Osteocyte (in vitro differentiated cells): ENCODE measurements around the gene ZBTB4. TPM values are rescaled to one million over a fixed set of nuclear protein-coding genes. Genes with fewer than 3 reads are reported as not detected.

ENCODE experiments used
- DNase-seq: peaks from one replicate; pipeline ENCODE4 v3.0.0; 2021; ENCODE audit warnings: mixed read lengths; ENCODE audit not compliant: unreplicated experiment; ENCODE audit errors: extremely low spot score
- H3K27ac Mint-ChIP-seq: one replicate; pipeline ENCODE4 v1.8.0; 2021; ENCODE audit warnings: mild to moderate bottlenecking, mixed read lengths; ENCODE audit not compliant: unreplicated experiment
- H3K27me3 Mint-ChIP-seq: one replicate; pipeline ENCODE4 v1.8.0; 2021; ENCODE audit warnings: mixed read lengths; ENCODE audit not compliant: unreplicated experiment
- H3K36me3 Mint-ChIP-seq: one replicate; pipeline ENCODE4 v1.8.0; 2021; ENCODE audit warnings: mixed read lengths; ENCODE audit not compliant: unreplicated experiment
- H3K4me1 Mint-ChIP-seq: one replicate; pipeline ENCODE4 v1.8.0; 2021; ENCODE audit warnings: mixed read lengths; ENCODE audit not compliant: unreplicated experiment
- H3K4me3 Mint-ChIP-seq: one replicate; pipeline ENCODE4 v1.8.0; 2021; ENCODE audit warnings: mild to moderate bottlenecking, moderate library complexity, mixed read lengths; ENCODE audit not compliant: unreplicated experiment
- H3K9me3 Mint-ChIP-seq: one replicate; pipeline ENCODE4 v1.8.0; 2021; ENCODE audit warnings: mixed read lengths; ENCODE audit not compliant: unreplicated experiment
- total RNA-seq: library from RNA; stranded (reverse); gene quantifications from 2 replicates; pipeline ENCODE4 v1.2.1, GENCODE V29; 2021
- TF ChIP-seq, protein P1 (sequence below): fragments of 200-600 bp; sonication (generic); IDR thresholded peaks from 2 replicates; pipeline ENCODE4 v1.5.0; 2021; ENCODE audit warnings: antibody characterized with exemption, mild to moderate bottlenecking, moderate library complexity

Gene ZBTB4
- total RNA-seq, 1 donor from 2014 or later: 49.7 TPM

DNA sequence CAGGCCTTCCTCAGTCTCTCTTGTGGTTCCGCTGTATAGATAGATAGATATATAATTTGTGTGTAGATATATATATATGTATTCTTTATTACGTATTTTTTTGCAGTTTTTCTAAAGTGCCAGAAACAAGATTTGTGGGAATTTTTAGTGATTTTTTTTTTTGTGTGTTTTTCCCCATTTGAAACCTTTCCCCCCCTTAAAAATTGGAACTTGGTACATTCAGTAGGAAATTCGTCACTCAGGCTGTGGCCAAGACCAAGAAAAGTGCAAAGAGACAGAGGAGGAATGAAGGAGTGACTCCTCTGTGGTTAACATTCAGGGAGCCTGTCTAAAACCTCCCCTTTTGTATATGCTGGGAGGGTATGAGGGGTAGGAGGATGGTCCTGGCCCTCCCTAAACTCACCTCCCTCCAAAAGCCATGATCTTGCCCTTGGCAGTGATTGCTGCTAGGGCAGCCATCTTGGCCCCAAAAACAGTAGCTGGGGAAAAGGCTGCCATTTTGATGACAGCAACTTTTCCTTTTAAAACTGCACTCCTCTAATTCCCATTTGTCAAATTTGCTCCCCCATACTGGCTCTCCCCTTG, 19.4 kb downstream of the ZBTB4 start:
- Mint-ChIP-seq H3K4me3 (no peak overlapping the region), H3K4me1 (peaks cover 15% of the 10 kb centered on the region), H3K36me3 (peaks cover 10% of the 10 kb centered on the region), H3K27me3 (no peaks in the 10 kb centered on the region), H3K27ac (no peak overlapping the region), H3K9me3 (no peaks in the 10 kb centered on the region)
- TF ChIP-seq, protein P1, sequence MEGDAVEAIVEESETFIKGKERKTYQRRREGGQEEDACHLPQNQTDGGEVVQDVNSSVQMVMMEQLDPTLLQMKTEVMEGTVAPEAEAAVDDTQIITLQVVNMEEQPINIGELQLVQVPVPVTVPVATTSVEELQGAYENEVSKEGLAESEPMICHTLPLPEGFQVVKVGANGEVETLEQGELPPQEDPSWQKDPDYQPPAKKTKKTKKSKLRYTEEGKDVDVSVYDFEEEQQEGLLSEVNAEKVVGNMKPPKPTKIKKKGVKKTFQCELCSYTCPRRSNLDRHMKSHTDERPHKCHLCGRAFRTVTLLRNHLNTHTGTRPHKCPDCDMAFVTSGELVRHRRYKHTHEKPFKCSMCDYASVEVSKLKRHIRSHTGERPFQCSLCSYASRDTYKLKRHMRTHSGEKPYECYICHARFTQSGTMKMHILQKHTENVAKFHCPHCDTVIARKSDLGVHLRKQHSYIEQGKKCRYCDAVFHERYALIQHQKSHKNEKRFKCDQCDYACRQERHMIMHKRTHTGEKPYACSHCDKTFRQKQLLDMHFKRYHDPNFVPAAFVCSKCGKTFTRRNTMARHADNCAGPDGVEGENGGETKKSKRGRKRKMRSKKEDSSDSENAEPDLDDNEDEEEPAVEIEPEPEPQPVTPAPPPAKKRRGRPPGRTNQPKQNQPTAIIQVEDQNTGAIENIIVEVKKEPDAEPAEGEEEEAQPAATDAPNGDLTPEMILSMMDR: no peak
- no peak for DNase-seq

DNA sequence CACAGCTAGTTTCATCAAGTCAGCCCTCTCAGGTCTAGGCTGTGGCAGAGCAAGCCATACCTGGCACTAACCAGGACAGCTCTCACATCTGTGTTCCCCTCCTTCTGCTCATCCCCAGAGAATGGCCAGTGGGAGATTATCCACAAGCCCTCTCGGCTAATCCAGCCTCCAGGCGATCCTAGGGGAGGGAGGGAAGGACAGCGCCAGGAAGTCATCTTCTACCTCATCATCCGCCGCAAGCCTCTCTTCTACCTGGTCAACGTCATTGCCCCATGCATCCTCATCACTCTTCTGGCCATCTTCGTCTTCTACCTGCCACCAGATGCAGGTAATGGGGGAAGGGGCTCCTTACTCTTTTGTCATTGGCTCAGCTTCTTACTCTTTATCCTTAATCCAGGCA, 31.0 kb downstream of the ZBTB4 start:
- TF ChIP-seq, protein P1: no peak
- no peaks in the 10 kb centered on the region for H3K9me3 Mint-ChIP-seq
- H3K27me3 Mint-ChIP-seq: peaks cover 23% of the 10 kb centered on the region
- peaks cover 14% of the 10 kb centered on the region for H3K4me1 Mint-ChIP-seq
- no peak overlapping the region for H3K27ac Mint-ChIP-seq
- H3K4me3 Mint-ChIP-seq: no peak overlapping the region
- no peak for DNase-seq
- no peaks in the 10 kb centered on the region for H3K36me3 Mint-ChIP-seq

DNA sequence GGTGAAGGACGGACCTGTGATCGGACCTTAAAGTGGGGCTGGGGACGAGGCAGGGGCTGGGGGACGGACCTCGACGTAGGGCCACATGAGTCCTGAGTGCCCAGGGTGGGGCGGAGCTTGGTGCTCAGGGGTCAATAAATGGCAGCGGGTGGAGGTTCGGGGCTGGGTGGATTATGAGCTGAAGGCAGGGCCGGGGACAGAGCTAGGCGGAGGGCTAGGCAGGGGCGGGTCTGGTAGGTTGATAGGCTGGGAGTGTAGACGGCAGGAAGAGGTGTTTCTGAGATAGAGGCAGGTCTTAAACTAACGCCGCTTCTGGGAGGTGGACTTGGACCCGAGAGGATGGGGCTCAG, 33.8 kb downstream of the ZBTB4 start:
- Mint-ChIP-seq H3K27ac (peak overlapping the region; percentile 44), H3K27me3 (peaks cover 34% of the 10 kb centered on the region), H3K4me3 (peak overlapping the region; percentile 68), H3K4me1 (peaks cover 17% of the 10 kb centered on the region), H3K36me3 (no peaks in the 10 kb centered on the region), H3K9me3 (no peaks in the 10 kb centered on the region)
- TF ChIP-seq, protein P1: no peak
- no peak for DNase-seq

DNA sequence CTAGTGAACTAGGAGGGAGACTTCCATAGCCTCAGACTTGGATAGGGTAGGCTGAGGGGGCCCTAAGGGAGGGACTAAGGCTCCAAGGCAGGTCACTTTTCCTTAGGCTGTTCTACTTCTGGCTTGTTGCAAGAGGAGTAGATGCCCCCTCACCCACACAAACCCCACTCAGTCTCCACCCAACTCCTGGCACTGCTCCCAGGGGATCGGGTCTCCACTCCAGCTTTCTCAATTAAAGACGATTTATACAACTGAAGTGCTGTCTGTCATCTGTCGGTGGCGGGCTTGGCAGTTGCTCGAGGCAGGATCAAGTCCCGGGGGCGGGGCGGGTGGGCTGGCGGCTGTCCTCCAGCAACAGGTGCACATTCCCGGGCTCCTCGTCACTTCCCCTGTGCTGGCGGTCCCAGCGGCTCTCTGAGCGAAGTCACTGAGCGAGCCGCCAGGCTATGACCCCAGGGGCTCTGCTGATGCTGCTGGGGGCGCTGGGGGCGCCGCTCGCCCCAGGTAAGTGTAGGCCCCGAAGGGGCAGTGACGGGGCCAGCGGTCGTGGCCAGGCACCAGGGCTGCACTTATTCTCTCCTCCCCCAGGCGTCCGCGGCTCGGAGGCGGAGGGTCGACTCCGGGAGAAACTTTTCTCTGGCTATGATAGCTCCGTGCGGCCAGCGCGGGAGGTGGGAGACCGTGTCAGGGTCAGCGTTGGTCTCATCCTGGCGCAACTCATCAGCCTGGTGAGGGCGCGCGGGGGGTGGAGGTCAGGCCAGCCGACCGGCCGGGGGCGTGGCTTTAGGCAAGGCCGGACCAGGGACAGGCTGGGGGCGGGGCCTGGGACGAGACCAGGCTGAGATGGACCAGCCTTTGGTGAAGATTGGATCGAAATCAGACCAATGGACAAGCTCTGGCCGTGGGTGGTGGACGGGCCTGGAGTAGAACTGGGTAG, 34.5 kb downstream of the ZBTB4 start, which contains the start of gene CHRNB1:
Gene CHRNB1 (plus strand): TSS at position 380 of the 937 bp plus-strand sequence. CDS start 67 bp downstream, at position 447.
- H3K9me3 Mint-ChIP-seq: no peaks in the 10 kb centered on the region
- no peaks in the 10 kb centered on the region for H3K36me3 Mint-ChIP-seq
- peaks cover 23% of the 10 kb centered on the region for H3K4me1 Mint-ChIP-seq
- TF ChIP-seq, protein P1: no peak
- DNase-seq: no peak
- H3K4me3 Mint-ChIP-seq: peak within 1 kb of the TSS; percentile 68
- H3K27me3 Mint-ChIP-seq: peaks cover 40% of the 10 kb centered on the region
- H3K27ac Mint-ChIP-seq: peak within 1 kb of the TSS; percentile 44
